Upper lobe of left lung (tissue), 4 donors: ENCODE measurements around the gene UMAD1.

Experiments used
- CTCF ChIP-seq, 6 experiments: fragments of 450-650 bp in 4 of 6; fragments of 200-600 bp in 2 of 6; sonication (generic) in 2 of 6; IDR thresholded peaks; one replicate each; pipeline ENCODE4 v1.5.1; 2016 to 2019; ENCODE audit warnings: antibody characterized with exemption in 6 of 6
- EP300 ChIP-seq, 4 donors: sonication (generic); formaldehyde crosslinking; IDR thresholded peaks; one replicate each; pipeline ENCODE4 v1.5.1; 2017; ENCODE audit warnings: antibody characterized with exemption in 4 of 4, control low read depth in 2 of 4

DNA sequence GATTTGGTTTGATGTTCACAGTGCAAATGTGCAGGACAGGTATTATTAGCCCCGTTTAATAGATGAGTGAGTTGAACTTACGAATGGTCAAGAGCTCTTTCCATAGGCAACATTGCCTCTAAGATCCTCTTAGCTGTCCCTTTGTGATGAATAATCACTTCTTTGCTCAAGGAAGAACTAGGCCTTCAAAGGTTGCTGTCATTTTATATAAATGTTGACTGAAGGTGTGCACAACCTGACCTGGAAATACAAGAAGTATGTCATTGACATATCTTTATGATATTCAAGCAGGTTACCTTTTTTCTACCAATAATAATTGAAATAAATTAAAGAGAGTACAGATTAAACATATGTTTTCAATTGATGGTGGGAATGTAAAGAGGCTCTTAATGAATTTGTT lies 279.5 kb downstream of the UMAD1 start:
- TF ChIP-seq CTCF (IDR thresholded peaks at IDR 0.05) (no peak), EP300 (IDR thresholded peaks at IDR 0.05) (no peak)
